ENCODE results near the gene PPP4C. TPM values are rescaled to one million over a fixed set of nuclear protein-coding genes. Genes with fewer than 3 reads are reported as not detected.

Gene PPP4C
- polyA plus RNA-seq, 3 donors, result 186 to 388 (median 279) TPM

DNA sequence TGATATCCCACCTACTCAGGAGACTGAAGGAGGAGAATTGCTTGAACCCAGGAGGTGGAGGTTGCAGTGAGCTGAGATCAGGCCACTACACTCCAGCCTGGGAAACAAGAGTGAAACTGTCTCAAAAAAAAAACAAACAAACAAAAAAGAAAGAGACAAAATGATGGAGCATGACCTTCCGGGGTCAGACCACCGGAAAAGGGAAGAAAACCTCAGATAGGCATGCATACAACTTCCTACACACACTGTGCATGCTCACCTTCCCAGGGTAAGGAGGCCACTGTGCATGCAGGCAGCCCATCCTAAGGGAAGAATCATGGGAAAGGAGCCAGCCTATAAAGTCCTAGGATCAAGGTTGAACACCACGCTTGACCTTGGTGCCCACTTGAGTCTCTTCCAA, 56.8 kb downstream of the PPP4C start:
- Histone ChIP-seq H3K4me2 (replicated peaks; ENCODE audit: extremely low read depth, low read length, poor library complexity, severe bottlenecking) (no peak overlapping the region), H3K27me3 (ENCODE audit: control insufficient read depth in 2 of 2, insufficient read depth in 2 of 2, low read length in 2 of 2) (no peaks in the 10 kb centered on the region), H3K4me1 (ENCODE audit: control insufficient read depth in 1 of 2, insufficient read depth in 2 of 2, low read length in 2 of 2) (peaks cover 19 to 20% of the 10 kb centered on the region in 2 donors), H3K9ac (ENCODE audit: insufficient read depth, low read length, poor library complexity, severe bottlenecking) (no peak overlapping the region), H3K79me2 (ENCODE audit: insufficient read depth, low read length) (no peaks in the 10 kb centered on the region), H3K27ac (ENCODE audit: low read depth in 1 of 2, low read length in 2 of 2) (no peak overlapping the region), H3K4me3 (replicated peaks in 1 of 3; ENCODE audit: low read depth in 2 of 3, low read length in 3 of 3) (no peak overlapping the region), H3K9me3 (replicated peaks in 1 of 2; ENCODE audit: control insufficient read depth in 1 of 2, insufficient read depth in 1 of 2, low read length in 2 of 2) (no peaks in the 10 kb centered on the region), H2AFZ (ENCODE audit: insufficient read depth, low read depth, low read length, poor library complexity, severe bottlenecking) (no peak overlapping the region), H4K20me1 (ENCODE audit: insufficient read depth, low read length) (no peaks in the 10 kb centered on the region), H3K36me3 (replicated peaks in 1 of 2; ENCODE audit: control insufficient read depth in 1 of 2, insufficient read depth in 2 of 2, low read length in 2 of 2) (no peaks in the 10 kb centered on the region)
- Mint-ChIP-seq H3K4me1 (peaks cover 28% of the 10 kb centered on the region), H3K27ac (peak overlapping the region in 3 of 7 donors; percentile 18 to 48 (median 26)), H3K4me3 (no peak overlapping the region), H3K9me3 (peaks cover 0 to 2% (median 0%) of the 10 kb centered on the region in 7 donors), H3K36me3 (no peaks in the 10 kb centered on the region), H3K27me3 (ENCODE audit: low read depth in 3 of 3) (peaks cover 0 to 4% (median 3%) of the 10 kb centered on the region in 3 donors)
- TF ChIP-seq, protein P1, sequence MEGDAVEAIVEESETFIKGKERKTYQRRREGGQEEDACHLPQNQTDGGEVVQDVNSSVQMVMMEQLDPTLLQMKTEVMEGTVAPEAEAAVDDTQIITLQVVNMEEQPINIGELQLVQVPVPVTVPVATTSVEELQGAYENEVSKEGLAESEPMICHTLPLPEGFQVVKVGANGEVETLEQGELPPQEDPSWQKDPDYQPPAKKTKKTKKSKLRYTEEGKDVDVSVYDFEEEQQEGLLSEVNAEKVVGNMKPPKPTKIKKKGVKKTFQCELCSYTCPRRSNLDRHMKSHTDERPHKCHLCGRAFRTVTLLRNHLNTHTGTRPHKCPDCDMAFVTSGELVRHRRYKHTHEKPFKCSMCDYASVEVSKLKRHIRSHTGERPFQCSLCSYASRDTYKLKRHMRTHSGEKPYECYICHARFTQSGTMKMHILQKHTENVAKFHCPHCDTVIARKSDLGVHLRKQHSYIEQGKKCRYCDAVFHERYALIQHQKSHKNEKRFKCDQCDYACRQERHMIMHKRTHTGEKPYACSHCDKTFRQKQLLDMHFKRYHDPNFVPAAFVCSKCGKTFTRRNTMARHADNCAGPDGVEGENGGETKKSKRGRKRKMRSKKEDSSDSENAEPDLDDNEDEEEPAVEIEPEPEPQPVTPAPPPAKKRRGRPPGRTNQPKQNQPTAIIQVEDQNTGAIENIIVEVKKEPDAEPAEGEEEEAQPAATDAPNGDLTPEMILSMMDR (IDR thresholded peaks at IDR 0.05), result no peak
- intact Hi-C loops (cut with micrococcal nuclease), result no loop called here
- no peak for DNase-seq
- WGBS (ENCODE audit: insufficient coverage), result no CpG with 5 or more reads among the region's 3 CpGs

Other genes starting within 250 kb of the PPP4C start
- 10 to 100 TPM; 67.2 to 98.8 (median 93.5) TPM for gene CDIPT, start 212.8 kb upstream of the PPP4C start, polyA plus RNA-seq
- not detected for gene SEZ6L2, start 176.4 kb upstream of the PPP4C start, polyA plus RNA-seq
- not detected for gene ASPHD1, start 175.5 kb upstream of the PPP4C start, polyA plus RNA-seq
- gene KCTD13, start 149.8 kb upstream of the PPP4C start, polyA plus RNA-seq, result 10 to 100 TPM in 1 of 3 donors, 1 to 10 TPM in 2; 4.0 to 36.6 (median 4.7) TPM
- gene TMEM219, start 113.9 kb upstream of the PPP4C start, polyA plus RNA-seq, result 100 to 1,000 TPM; 157 to 265 (median 227) TPM
- 10 to 100 TPM in 1 of 3 donors, 1 to 10 TPM in 2; 1.1 to 19.2 (median 2.3) TPM for gene TAOK2, start 102.1 kb upstream of the PPP4C start, polyA plus RNA-seq
- gene HIRIP3, start 80.4 kb upstream of the PPP4C start, polyA plus RNA-seq, result 1 to 10 TPM; 3.3 to 4.8 (median 3.7) TPM
- 10 to 100 TPM in 1 of 3 donors, 1 to 10 TPM in 2; 2.8 to 57.6 (median 3.5) TPM for gene INO80E, start 79.8 kb upstream of the PPP4C start, polyA plus RNA-seq
- 1 to 10 TPM in 1 of 3 donors, under 1 TPM in 2; 0.23 to 3.7 (median 0.66) TPM for gene DOC2A, start 65.0 kb upstream of the PPP4C start, polyA plus RNA-seq
- not detected for gene C16orf92, start 52.8 kb upstream of the PPP4C start, polyA plus RNA-seq
- not detected for gene TLCD3B, start 44.7 kb upstream of the PPP4C start, polyA plus RNA-seq
- 1,000 to 10,000 TPM; 1,202 to 1,628 (median 1,429) TPM for gene ALDOA, start 10.2 kb upstream of the PPP4C start, polyA plus RNA-seq
- under 1 TPM; 0.10 to 0.65 (median 0.11) TPM for gene TBX6, start 15.9 kb downstream of the PPP4C start, polyA plus RNA-seq
- 100 to 1,000 TPM; 182 to 283 (median 235) TPM for gene YPEL3, start 20.2 kb downstream of the PPP4C start, polyA plus RNA-seq
- gene GDPD3, start 37.5 kb downstream of the PPP4C start, polyA plus RNA-seq, result 1 to 10 TPM in 1 of 3 donors, not detected in 2; 9.6 TPM
- 10 to 100 TPM in 2 of 3 donors, 1 to 10 TPM in 1; 8.1 to 82.8 (median 10.2) TPM for gene MAPK3, start 47.2 kb downstream of the PPP4C start, polyA plus RNA-seq
- 1,000 to 10,000 TPM; 1,314 to 1,363 (median 1,346) TPM for gene CORO1A, start 107.6 kb downstream of the PPP4C start, polyA plus RNA-seq
- 100 to 1,000 TPM; 105 to 170 (median 160) TPM for gene BOLA2B, start 117.7 kb downstream of the PPP4C start, polyA plus RNA-seq
- 100 to 1,000 TPM in 2 of 3 donors, 10 to 100 TPM in 1; 43.1 to 163 (median 162) TPM for gene SLX1A, start 117.9 kb downstream of the PPP4C start, polyA plus RNA-seq
- gene SULT1A3, start 123.3 kb downstream of the PPP4C start, polyA plus RNA-seq, result 10 to 100 TPM; 20.9 to 29.9 (median 28.3) TPM
- 10 to 100 TPM in 1 of 3 donors, not detected in 2; 15.4 TPM for gene NPIPB13, start 172.5 kb downstream of the PPP4C start, polyA plus RNA-seq

Measured in CD14-positive monocyte (primary cell).